GM12865 (cell line): Measurements from ENCODE around the gene SLC5A7.

Source experiments
- DNase-seq: peaks from one replicate; pipeline ENCODE4 v3.0.0; 2010; ENCODE audit warnings: low read depth
- H3K4me3 ChIP-seq: 2 replicates; pipeline ENCODE4 v1.5.1; 2011; ENCODE audit warnings: mild to moderate bottlenecking, low read depth, low read length, control low read depth
- TF ChIP-seq, protein P1 (sequence below): IDR thresholded peaks from 2 replicates; pipeline ENCODE4 v1.5.1; 2011; ENCODE audit warnings: low read length, control low read depth, low read depth, inconsistent platforms; ENCODE audit not compliant: insufficient read depth; ENCODE audit errors: missing control alignments

SLC5A7 gene

DNA sequence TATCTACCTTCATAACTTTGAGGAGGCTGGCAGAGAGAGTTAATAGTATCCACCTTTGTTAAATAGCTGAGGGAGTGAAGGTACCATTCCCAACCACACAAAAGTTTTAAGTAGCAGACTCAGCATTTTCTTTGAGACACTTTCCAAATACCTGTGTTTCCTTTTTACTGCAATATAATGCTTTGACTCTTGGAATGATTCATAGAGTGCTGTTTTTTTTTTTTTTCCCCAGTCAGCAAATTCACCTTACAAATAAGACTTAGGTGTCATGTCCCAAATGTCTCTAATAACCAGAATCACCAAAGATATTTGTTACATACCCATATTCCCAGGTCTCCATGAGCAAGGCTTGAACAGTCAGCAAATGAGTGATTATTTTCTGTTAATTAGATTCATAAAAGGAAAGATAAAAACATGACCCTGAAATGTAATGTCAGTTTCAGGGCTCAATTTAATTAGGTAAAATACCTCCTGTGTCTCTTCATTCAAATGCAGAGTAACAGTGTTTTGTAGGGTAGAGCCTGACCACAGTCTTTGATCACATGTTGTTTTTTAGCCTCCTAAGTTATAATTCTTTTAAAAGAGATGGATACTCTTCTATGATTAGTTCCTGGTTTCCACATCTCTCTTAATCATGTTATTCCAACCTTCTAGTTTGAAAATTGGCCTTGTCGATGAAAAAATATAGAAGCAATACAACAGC is 39.9 kb downstream of the SLC5A7 start:
- TF ChIP-seq, protein P1, sequence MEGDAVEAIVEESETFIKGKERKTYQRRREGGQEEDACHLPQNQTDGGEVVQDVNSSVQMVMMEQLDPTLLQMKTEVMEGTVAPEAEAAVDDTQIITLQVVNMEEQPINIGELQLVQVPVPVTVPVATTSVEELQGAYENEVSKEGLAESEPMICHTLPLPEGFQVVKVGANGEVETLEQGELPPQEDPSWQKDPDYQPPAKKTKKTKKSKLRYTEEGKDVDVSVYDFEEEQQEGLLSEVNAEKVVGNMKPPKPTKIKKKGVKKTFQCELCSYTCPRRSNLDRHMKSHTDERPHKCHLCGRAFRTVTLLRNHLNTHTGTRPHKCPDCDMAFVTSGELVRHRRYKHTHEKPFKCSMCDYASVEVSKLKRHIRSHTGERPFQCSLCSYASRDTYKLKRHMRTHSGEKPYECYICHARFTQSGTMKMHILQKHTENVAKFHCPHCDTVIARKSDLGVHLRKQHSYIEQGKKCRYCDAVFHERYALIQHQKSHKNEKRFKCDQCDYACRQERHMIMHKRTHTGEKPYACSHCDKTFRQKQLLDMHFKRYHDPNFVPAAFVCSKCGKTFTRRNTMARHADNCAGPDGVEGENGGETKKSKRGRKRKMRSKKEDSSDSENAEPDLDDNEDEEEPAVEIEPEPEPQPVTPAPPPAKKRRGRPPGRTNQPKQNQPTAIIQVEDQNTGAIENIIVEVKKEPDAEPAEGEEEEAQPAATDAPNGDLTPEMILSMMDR, result no peak
- H3K4me3 ChIP-seq, result no peak overlapping the region
- no peak for DNase-seq

- TF ChIP-seq, protein P1, result no peak
- H3K4me3 ChIP-seq, result no peak overlapping the region
- no peak for DNase-seq
Observed at GRCh38 chr2:108029496-108029895, 43.2 kb downstream of the SLC5A7 start.

DNA sequence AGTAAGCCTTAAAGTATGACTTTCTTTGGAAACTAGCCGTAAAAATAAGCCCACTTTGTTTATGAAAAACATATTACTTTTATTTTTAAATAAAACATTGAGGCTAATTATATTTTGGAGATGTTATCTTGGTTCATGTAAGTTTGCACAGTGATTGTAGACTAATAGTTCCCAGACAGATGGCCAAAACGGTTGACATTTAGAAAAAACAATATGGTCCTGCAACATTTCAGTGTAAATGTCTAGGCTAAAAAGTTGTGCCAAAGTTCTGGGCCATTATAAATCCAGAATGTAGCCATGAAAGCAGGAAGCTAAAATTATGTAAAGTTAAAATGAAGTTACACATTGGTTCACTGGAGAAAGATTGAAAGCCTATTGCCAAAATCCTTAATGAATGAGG is 43.6 kb downstream of the SLC5A7 start:
- DNase-seq, result no peak

GRCh38 chr2:108031471-108031941 is 45.2 kb downstream of the SLC5A7 start:
- DNase-seq, result no peak
- no peak overlapping the region for H3K4me3 ChIP-seq
- TF ChIP-seq, protein P1, result no peak

More for the DNA sequence above, 43.6 kb downstream of the SLC5A7 start:
- no peak overlapping the region for H3K4me3 ChIP-seq
- TF ChIP-seq, protein P1, result no peak

DNA sequence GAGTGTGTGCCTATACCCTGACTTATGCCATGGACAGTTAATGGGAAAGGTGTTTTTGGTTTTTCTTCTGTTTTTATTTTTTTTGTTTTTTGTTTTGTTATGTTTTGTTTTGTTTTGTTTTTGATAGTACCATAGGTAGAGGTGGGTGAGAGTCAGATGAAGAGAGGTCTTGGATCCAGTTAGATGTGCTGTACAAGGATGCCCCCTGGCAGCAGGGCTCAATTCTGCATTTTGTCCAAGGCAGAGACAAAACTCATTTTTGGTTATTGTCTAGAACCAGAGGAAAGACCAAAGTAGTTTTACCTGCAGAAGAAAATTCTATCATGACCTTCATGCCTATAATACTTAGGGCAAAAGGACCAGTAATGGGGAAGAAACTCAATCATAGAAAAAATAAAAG is 48.5 kb downstream of the SLC5A7 start:
- DNase-seq, result no peak

GRCh38 chr2:108048752-108049151 is 62.4 kb downstream of the SLC5A7 start:
- H3K4me3 ChIP-seq, result no peak overlapping the region
- no peak for DNase-seq
- TF ChIP-seq, protein P1, result no peak

More for the DNA sequence above, 48.5 kb downstream of the SLC5A7 start:
- no peak overlapping the region for H3K4me3 ChIP-seq
- TF ChIP-seq, protein P1, result peak; percentile 8
